GM11168 (cell line): ENCODE results near the gene SOCS6.

Source experiments
- in situ Hi-C: fragments of 300-500 bp; cut with MboI; formaldehyde crosslinking; loops from one replicate; pipeline ENCODE4 v1.12.0; 2022; ENCODE audit warnings: low sequenced_read_pairs; ENCODE audit not compliant: unreplicated experiment

SOCS6 gene

GRCh38 chr18:70287731-70288130 lies 1.1 kb upstream of the SOCS6 start:
- in situ Hi-C loops = no loop called here

GRCh38 chr18:70288171-70288850 lies 534 bp upstream of the SOCS6 start:
- in situ Hi-C loops = no loop called here

- in situ Hi-C loops = loop anchor here (10.0 kb wide), 1 partner anchor 145 kb away; no protein-coding TSS in a partner anchor
These were observed 787 bp downstream of the SOCS6 start for GRCh38 chr18:70289351-70290312.

- in situ Hi-C loops = loop anchor here (10.0 kb wide), 1 partner anchor 144 kb away; no protein-coding TSS in a partner anchor
These were observed 1.8 kb downstream of the SOCS6 start for GRCh38 chr18:70290482-70291294.

GRCh38 chr18:70291295-70291574 lies 2.4 kb downstream of the SOCS6 start:
- in situ Hi-C loops = loop anchor here (10.0 kb wide), 1 partner anchor 144 kb away; no protein-coding TSS in a partner anchor

- in situ Hi-C loops = loop anchor here (10.0 kb wide), 1 partner anchor 142 kb away; no protein-coding TSS in a partner anchor
These were observed 3.8 kb downstream of the SOCS6 start for GRCh38 chr18:70292628-70293027.

- in situ Hi-C loops = loop anchor here (10.0 kb wide), 1 partner anchor 142 kb away; no protein-coding TSS in a partner anchor
These were observed 4.3 kb downstream of the SOCS6 start for GRCh38 chr18:70293166-70293565.

GRCh38 chr18:70294471-70295191 lies 5.8 kb downstream of the SOCS6 start:
- in situ Hi-C loops = loop anchor here (10.0 kb wide), 1 partner anchor 140 kb away; no protein-coding TSS in a partner anchor

GRCh38 chr18:70295192-70296188 lies 6.6 kb downstream of the SOCS6 start:
- in situ Hi-C loops = loop anchor here (10.0 kb wide), 1 partner anchor 139 kb away; no protein-coding TSS in a partner anchor

- in situ Hi-C loops = loop anchor here (10.0 kb wide), 1 partner anchor 139 kb away; no protein-coding TSS in a partner anchor
These were observed 7.4 kb downstream of the SOCS6 start for GRCh38 chr18:70296289-70296688.

- in situ Hi-C loops = loop anchor here (10.0 kb wide), 1 partner anchor 138 kb away; no protein-coding TSS in a partner anchor
These were observed 7.9 kb downstream of the SOCS6 start for GRCh38 chr18:70296781-70297180.

GRCh38 chr18:70299393-70299792 lies 10.5 kb downstream of the SOCS6 start:
- in situ Hi-C loops = loop anchor here (10.0 kb wide), 1 partner anchor 135 kb away; no protein-coding TSS in a partner anchor

- in situ Hi-C loops = no loop called here
These were observed 12.8 kb downstream of the SOCS6 start for GRCh38 chr18:70301667-70302066.

GRCh38 chr18:70308555-70309294 lies 19.9 kb downstream of the SOCS6 start:
- in situ Hi-C loops = no loop called here

GRCh38 chr18:70310560-70311320 lies 21.9 kb downstream of the SOCS6 start:
- in situ Hi-C loops = no loop called here

GRCh38 chr18:70311726-70312125 lies 22.9 kb downstream of the SOCS6 start:
- in situ Hi-C loops = no loop called here

GRCh38 chr18:70313640-70314039 lies 24.8 kb downstream of the SOCS6 start:
- in situ Hi-C loops = no loop called here
